Loucy (cell line): ENCODE results near the gene WSCD1.

Source experiments
- H2AFZ ChIP-seq: fragments of 200-600 bp; sonication (generic); 2 replicates; pipeline ENCODE4 v1.6.0; 2016; ENCODE audit warnings: antibody characterized with exemption, mild to moderate bottlenecking, low read length, moderate library complexity
- H3F3A ChIP-seq: fragments of 200-600 bp; 2 replicates; pipeline ENCODE4 v1.6.0; 2016; ENCODE audit warnings: antibody characterized with exemption, low read depth, mild to moderate bottlenecking
- H3K27me3 ChIP-seq: fragments of 200-600 bp; sonication (generic); 2 replicates; pipeline ENCODE4 v1.6.1; 2014; ENCODE audit warnings: low read length, mild to moderate bottlenecking; ENCODE audit not compliant: insufficient read depth, poor library complexity, severe bottlenecking
- H3K36me3 ChIP-seq: fragments of 200-600 bp; sonication (generic); 2 replicates; pipeline ENCODE4 v1.6.1; 2016; ENCODE audit warnings: low read length; ENCODE audit not compliant: insufficient read depth
- H3K4me1 ChIP-seq: fragments of 200-600 bp; sonication (generic); 2 replicates; pipeline ENCODE4 v1.5.1; 2014; ENCODE audit warnings: low read length, mild to moderate bottlenecking; ENCODE audit not compliant: insufficient read depth, poor library complexity, severe bottlenecking
- H3K4me2 ChIP-seq: fragments of 200-600 bp; sonication (generic); 2 replicates; pipeline ENCODE4 v1.6.0; 2014; ENCODE audit warnings: antibody characterized with exemption, low read length, low read depth, mild to moderate bottlenecking; ENCODE audit not compliant: poor library complexity, severe bottlenecking
- H3K4me3 ChIP-seq: fragments of 200-600 bp; sonication (generic); 2 replicates; pipeline ENCODE4 v1.5.1; 2014; ENCODE audit warnings: low read length, mild to moderate bottlenecking, mixed read lengths; ENCODE audit not compliant: poor library complexity, severe bottlenecking
- H3K79me2 ChIP-seq: fragments of 200-600 bp; sonication (generic); 2 replicates; pipeline ENCODE4 v1.6.1; 2014; ENCODE audit warnings: low read length; ENCODE audit not compliant: insufficient read depth
- H3K9ac ChIP-seq: fragments of 200-600 bp; sonication (generic); 2 replicates; pipeline ENCODE4 v1.6.0; 2014; ENCODE audit warnings: mild to moderate bottlenecking, low read depth, low read length, moderate library complexity; ENCODE audit not compliant: poor library complexity, severe bottlenecking
- H3K9me2 ChIP-seq: fragments of 200-600 bp; sonication (generic); replicated peaks from 2 replicates; pipeline ENCODE4 v1.6.1; 2016; ENCODE audit warnings: low read depth, low read length, mixed read lengths
- H3K9me3 ChIP-seq: fragments of 200-600 bp; sonication (generic); 2 replicates; pipeline ENCODE4 v1.6.1; 2014; ENCODE audit warnings: mild to moderate bottlenecking, antibody characterized with exemption, low read length, low read depth; ENCODE audit not compliant: insufficient read depth
- H4K20me1 ChIP-seq: fragments of 200-600 bp; sonication (generic); 2 replicates; pipeline ENCODE4 v1.6.0; 2014; ENCODE audit warnings: antibody characterized with exemption, low read length, mild to moderate bottlenecking; ENCODE audit not compliant: insufficient read depth, poor library complexity, severe bottlenecking
- CTCF ChIP-seq: fragments of 200-600 bp; sonication (generic); conservative IDR thresholded peaks from 2 replicates; pipeline ENCODE4 v1.5.1; 2014; ENCODE audit warnings: mild to moderate bottlenecking, antibody characterized with exemption, low read length
- EZH2phosphoT487 ChIP-seq: fragments of 200-600 bp; IDR thresholded peaks from 2 replicates; pipeline ENCODE4 v1.6.1; 2018; ENCODE audit warnings: antibody characterized with exemption, mild to moderate bottlenecking, moderate library complexity, borderline replicate concordance

The WSCD1 gene

GRCh38 chr17:6028294-6028693 is 41.9 kb upstream of the WSCD1 start:
- H3K4me3 ChIP-seq: no peak overlapping the region
- H3K9ac ChIP-seq: no peak overlapping the region
- H2AFZ ChIP-seq: no peak overlapping the region
- H3K9me2 ChIP-seq: no peaks in the 10 kb centered on the region
- no peaks in the 10 kb centered on the region for H3K36me3 ChIP-seq
- no peaks in the 10 kb centered on the region for H4K20me1 ChIP-seq
- H3K4me2 ChIP-seq: no peak overlapping the region
- no peaks in the 10 kb centered on the region; the same call in 1 of the 2 replicates for H3K9me3 ChIP-seq
- no peak for TF ChIP-seq EZH2phosphoT487
- TF ChIP-seq CTCF: no peak
- H3K27me3 ChIP-seq: no peaks in the 10 kb centered on the region
- no peaks in the 10 kb centered on the region for H3K79me2 ChIP-seq
- no peaks in the 10 kb centered on the region for H3F3A ChIP-seq
- H3K4me1 ChIP-seq: no peaks in the 10 kb centered on the region

- TF ChIP-seq CTCF (no peak), EZH2phosphoT487 (no peak)
- H3K36me3 ChIP-seq: no peaks in the 10 kb centered on the region
- no peaks in the 10 kb centered on the region for H4K20me1 ChIP-seq
- no peaks in the 10 kb centered on the region for H3K4me1 ChIP-seq
- H3K9me2 ChIP-seq: no peaks in the 10 kb centered on the region
- no peaks in the 10 kb centered on the region for H3K27me3 ChIP-seq
- no peak overlapping the region for H3K4me3 ChIP-seq
- H2AFZ ChIP-seq: no peak overlapping the region
- H3K79me2 ChIP-seq: no peaks in the 10 kb centered on the region
- H3K9me3 ChIP-seq: peaks cover 5% of the 10 kb centered on the region; the same call in 1 of the 2 replicates
- no peak overlapping the region for H3K9ac ChIP-seq
- H3K4me2 ChIP-seq: no peak overlapping the region
- H3F3A ChIP-seq: no peaks in the 10 kb centered on the region
Observed at GRCh38 chr17:6035801-6036394, 34.3 kb upstream of the WSCD1 start.

- no peaks in the 10 kb centered on the region for H3K9me2 ChIP-seq
- no peak overlapping the region for H3K4me3 ChIP-seq
- H3K27me3 ChIP-seq: no peaks in the 10 kb centered on the region
- no peak overlapping the region for H3K4me2 ChIP-seq
- peaks cover 15% of the 10 kb centered on the region; the same call in 1 of the 2 replicates for H3K9me3 ChIP-seq
- H4K20me1 ChIP-seq: no peaks in the 10 kb centered on the region
- no peaks in the 10 kb centered on the region for H3K36me3 ChIP-seq
- H3K4me1 ChIP-seq: no peaks in the 10 kb centered on the region
- H3K9ac ChIP-seq: no peak overlapping the region
- no peak overlapping the region for H2AFZ ChIP-seq
- no peaks in the 10 kb centered on the region for H3F3A ChIP-seq
- H3K79me2 ChIP-seq: no peaks in the 10 kb centered on the region
- no peak for TF ChIP-seq EZH2phosphoT487
- no peak for TF ChIP-seq CTCF
Observed at GRCh38 chr17:6040504-6040903, 29.7 kb upstream of the WSCD1 start.
